Parathyroid adenoma (tissue), 2 donors: ENCODE results near the gene PCCA.
"Not testable (repeated sequence)": the region's sequence is repeated elsewhere in the genome, so short reads cannot be mapped to it uniquely, and the experiment has no call there.

Experiments
- H2AFZ ChIP-seq: fragments of 300-600 bp; sonication (generic); one replicate; pipeline ENCODE4 v1.7.0; 2017; ENCODE audit warnings: antibody characterized with exemption, mild to moderate bottlenecking
- H3K27ac ChIP-seq: fragments of 300-600 bp; sonication (generic); one replicate; pipeline ENCODE4 v1.7.0; 2017
- H3K27me3 ChIP-seq: fragments of 300-600 bp; sonication (generic); one replicate; pipeline ENCODE4 v1.7.0; 2017; ENCODE audit warnings: low read length; ENCODE audit not compliant: control insufficient read depth, insufficient read depth
- H3K36me3 ChIP-seq: fragments of 300-600 bp; sonication (generic); one replicate; pipeline ENCODE4 v1.7.0; 2017; ENCODE audit warnings: low read length; ENCODE audit not compliant: control insufficient read depth, insufficient read depth
- H3K4me1 ChIP-seq: fragments of 300-600 bp; sonication (generic); one replicate; pipeline ENCODE4 v1.7.0; 2017; ENCODE audit warnings: control low read depth
- H3K4me2 ChIP-seq: fragments of 300-600 bp; sonication (generic); one replicate; pipeline ENCODE4 v1.7.0; 2017; ENCODE audit warnings: low read length
- H3K4me3 ChIP-seq: fragments of 300-600 bp; sonication (generic); one replicate; pipeline ENCODE4 v1.7.0; 2017; ENCODE audit warnings: low read depth, low read length
- H3K79me2 ChIP-seq: fragments of 300-600 bp; sonication (generic); one replicate; pipeline ENCODE4 v1.7.0; 2017; ENCODE audit warnings: control low read depth
- H3K9ac ChIP-seq: fragments of 300-600 bp; sonication (generic); one replicate; pipeline ENCODE4 v1.7.0; 2017; ENCODE audit warnings: mild to moderate bottlenecking
- H3K9me3 ChIP-seq: fragments of 300-600 bp; sonication (generic); one replicate; pipeline ENCODE4 v1.7.0; 2017; ENCODE audit warnings: low read length; ENCODE audit not compliant: control insufficient read depth
- TF ChIP-seq, protein P1 (sequence below): fragments of 300-600 bp; sonication (generic); IDR thresholded peaks from one replicate; pipeline ENCODE4 v1.7.0; 2017; ENCODE audit warnings: antibody characterized with exemption, mild to moderate bottlenecking
- donor health status: primary hyperparathyroidism.

Gene PCCA

DNA sequence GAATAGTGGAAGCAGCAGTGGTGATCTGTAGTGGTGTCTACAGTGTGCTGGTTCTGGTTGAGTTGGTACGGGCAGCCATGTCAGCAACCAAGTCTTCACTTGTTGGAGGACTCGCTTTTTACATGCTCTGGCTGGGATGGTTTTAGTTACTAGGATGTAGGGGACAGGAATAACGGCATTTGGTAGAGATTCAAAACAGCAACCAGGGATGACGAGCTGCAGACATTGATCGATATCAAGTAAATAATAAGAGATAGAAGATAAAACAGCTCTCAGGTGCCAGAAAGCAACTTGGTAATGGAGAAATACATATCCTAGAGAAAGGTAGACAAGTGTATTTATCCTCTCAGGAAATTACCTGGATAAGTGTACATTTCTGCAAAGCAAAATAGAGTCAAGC lies 84.3 kb downstream of the PCCA start:
- H3K27ac ChIP-seq: no peak overlapping the region
- H3K27me3 ChIP-seq: no peaks in the 10 kb centered on the region
- no peak overlapping the region for H2AFZ ChIP-seq
- TF ChIP-seq, protein P1, sequence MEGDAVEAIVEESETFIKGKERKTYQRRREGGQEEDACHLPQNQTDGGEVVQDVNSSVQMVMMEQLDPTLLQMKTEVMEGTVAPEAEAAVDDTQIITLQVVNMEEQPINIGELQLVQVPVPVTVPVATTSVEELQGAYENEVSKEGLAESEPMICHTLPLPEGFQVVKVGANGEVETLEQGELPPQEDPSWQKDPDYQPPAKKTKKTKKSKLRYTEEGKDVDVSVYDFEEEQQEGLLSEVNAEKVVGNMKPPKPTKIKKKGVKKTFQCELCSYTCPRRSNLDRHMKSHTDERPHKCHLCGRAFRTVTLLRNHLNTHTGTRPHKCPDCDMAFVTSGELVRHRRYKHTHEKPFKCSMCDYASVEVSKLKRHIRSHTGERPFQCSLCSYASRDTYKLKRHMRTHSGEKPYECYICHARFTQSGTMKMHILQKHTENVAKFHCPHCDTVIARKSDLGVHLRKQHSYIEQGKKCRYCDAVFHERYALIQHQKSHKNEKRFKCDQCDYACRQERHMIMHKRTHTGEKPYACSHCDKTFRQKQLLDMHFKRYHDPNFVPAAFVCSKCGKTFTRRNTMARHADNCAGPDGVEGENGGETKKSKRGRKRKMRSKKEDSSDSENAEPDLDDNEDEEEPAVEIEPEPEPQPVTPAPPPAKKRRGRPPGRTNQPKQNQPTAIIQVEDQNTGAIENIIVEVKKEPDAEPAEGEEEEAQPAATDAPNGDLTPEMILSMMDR: no peak
- H3K9ac ChIP-seq: no peak overlapping the region
- H3K9me3 ChIP-seq: no peaks in the 10 kb centered on the region
- H3K79me2 ChIP-seq: no peaks in the 10 kb centered on the region
- no peaks in the 10 kb centered on the region for H3K36me3 ChIP-seq
- H3K4me1 ChIP-seq: no peaks in the 10 kb centered on the region
- H3K4me3 ChIP-seq: no peak overlapping the region
- no peak overlapping the region for H3K4me2 ChIP-seq

DNA sequence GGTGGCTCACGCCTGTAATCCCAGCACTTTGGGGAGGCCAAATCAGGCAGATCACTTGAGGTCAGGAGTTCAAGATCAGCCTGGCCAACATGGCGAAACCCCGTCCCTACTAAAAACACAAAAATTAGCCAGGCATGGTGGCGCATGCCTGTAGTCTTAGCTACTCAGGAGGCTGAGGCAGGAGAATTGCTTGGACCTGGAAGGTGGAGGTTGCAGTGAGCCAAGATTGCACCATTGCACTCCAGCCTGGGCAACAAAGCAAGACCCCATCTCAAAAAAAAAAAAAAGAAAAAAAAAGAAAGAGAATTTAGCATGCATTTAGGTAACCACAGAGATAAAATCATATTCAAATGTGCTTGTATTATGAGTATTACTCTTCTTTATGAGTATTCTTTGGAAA lies 85.6 kb downstream of the PCCA start:
- H3K4me2 ChIP-seq, H3K9me3 ChIP-seq, H3K27ac ChIP-seq, H3K4me3 ChIP-seq, H3K4me1 ChIP-seq, H3K9ac ChIP-seq, H3K36me3 ChIP-seq, H3K27me3 ChIP-seq, H3K79me2 ChIP-seq, H2AFZ ChIP-seq: not testable (repeated sequence)

DNA sequence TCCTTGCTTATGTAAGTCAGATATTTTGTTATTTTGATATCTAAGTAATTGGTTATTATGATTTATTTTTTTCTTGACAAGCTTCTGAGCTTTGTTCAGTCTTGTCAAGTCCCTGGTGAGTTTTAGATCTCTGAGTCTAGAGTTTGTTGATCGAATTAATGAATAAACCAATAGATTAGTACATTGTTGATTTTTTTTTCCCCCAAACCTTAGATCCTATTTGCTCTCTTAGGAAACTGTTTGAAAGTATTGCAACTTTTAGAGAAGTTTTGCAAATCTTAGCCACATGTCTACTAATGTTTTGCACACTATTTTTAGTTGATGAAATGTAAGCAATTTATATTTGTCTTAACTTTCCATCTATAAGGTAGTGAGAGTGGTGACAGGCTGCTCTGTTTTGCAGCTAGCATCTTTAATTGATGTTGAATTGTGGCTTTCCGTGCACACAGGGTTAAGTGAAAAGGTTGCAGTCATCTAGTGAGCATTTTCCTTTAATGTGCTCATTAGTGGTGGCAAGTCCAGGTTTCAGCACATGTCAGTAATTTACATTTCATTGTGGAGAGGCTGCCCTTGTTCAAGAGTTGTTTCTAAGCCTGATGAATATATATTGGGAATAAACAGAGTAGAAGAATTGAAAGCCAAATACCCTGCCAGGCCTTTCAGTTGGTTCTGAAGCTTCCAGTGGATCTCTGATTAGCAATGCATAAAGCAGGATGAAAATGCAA lies 86.3 kb downstream of the PCCA start:
- Histone ChIP-seq H3K79me2 (no peaks in the 10 kb centered on the region), H3K27me3 (no peaks in the 10 kb centered on the region)

GRCh38 chr13:100175803-100176182 lies 86.9 kb downstream of the PCCA start:
- H3K27me3 ChIP-seq: no peaks in the 10 kb centered on the region
- H3K4me3 ChIP-seq: no peak overlapping the region
- TF ChIP-seq, protein P1: no peak
- no peaks in the 10 kb centered on the region for H3K9me3 ChIP-seq
- no peaks in the 10 kb centered on the region for H3K36me3 ChIP-seq
- no peak overlapping the region for H3K27ac ChIP-seq
- no peak overlapping the region for H3K4me2 ChIP-seq
- H3K4me1 ChIP-seq: no peaks in the 10 kb centered on the region
- no peak overlapping the region for H2AFZ ChIP-seq
- no peak overlapping the region for H3K9ac ChIP-seq
- no peaks in the 10 kb centered on the region for H3K79me2 ChIP-seq

More for the DNA sequence above, 86.3 kb downstream of the PCCA start:
- H2AFZ ChIP-seq: no peak overlapping the region
- no peaks in the 10 kb centered on the region for H3K36me3 ChIP-seq
- H3K9me3 ChIP-seq: no peaks in the 10 kb centered on the region
- no peak overlapping the region for H3K9ac ChIP-seq
- H3K4me2 ChIP-seq: no peak overlapping the region
- H3K4me1 ChIP-seq: no peaks in the 10 kb centered on the region
- H3K4me3 ChIP-seq: no peak overlapping the region
- TF ChIP-seq, protein P1: no peak
- no peak overlapping the region for H3K27ac ChIP-seq

DNA sequence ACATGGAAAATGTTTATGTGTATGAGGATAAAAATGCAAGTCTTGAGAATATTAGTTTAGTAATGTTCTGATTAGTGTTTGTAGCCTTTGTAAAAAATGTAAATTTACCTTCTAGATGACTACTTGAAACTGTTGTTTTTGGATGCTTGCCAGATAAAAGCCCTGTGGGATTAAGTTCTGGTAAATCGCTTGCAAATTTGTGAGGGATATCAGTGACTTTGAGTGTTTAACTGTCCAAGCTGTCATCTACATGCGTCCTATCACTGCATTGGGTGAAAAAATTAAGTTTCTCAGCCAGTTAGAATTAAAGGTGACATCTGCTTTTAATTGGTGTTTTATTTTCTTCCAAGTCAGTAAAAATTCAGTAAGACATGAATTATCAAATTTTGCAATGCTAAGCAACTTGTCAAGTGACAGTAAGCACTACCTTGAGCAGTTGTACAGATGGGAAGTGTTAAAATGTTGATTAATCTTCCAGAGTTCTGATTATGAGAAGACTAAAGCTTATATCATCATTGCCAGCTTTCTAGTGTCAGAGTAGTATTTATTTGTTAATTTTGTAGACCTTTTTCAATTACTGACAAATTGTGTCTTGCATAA lies 88.0 kb downstream of the PCCA start:
- TF ChIP-seq, protein P1: no peak
- H3K4me3 ChIP-seq: no peak overlapping the region

More for the DNA sequence above, 88.0 kb downstream of the PCCA start:
- Histone ChIP-seq H2AFZ (no peak overlapping the region), H3K27me3 (no peaks in the 10 kb centered on the region), H3K79me2 (no peaks in the 10 kb centered on the region), H3K36me3 (no peaks in the 10 kb centered on the region), H3K9me3 (no peaks in the 10 kb centered on the region), H3K4me1 (no peaks in the 10 kb centered on the region), H3K4me2 (no peak overlapping the region), H3K27ac (no peak overlapping the region), H3K9ac (no peak overlapping the region)
